Endothelial cell of hepatic sinusoid (primary cell): Measurements from ENCODE around the gene THBS4.

Experiments used
- in situ Hi-C: cut with HindIII; loops from 2 replicates; pipeline ENCODE4 v1.10.0; 2017; ENCODE audit warnings: low sequenced_read_pairs

The THBS4 gene

DNA sequence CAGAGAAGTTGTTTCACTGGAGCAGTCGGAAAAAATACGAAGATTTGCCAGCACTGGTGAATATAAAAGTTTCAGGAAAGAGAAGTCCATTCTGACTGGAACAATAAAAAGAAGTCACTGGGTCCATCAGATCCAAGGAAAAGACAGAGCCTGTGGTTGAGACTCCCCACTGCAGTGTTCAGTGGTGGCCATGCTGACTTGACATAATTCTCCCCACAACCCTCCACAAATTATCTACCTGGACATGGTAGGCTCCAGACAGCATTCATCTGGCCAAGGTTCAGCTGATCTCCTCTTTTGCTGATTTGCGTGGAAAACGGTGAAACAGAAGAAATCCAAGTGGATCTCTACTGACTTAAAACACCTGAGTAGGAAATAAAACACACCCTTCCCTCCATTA is 8.0 kb downstream of the THBS4 start:
- in situ Hi-C loops: no loop called here

DNA sequence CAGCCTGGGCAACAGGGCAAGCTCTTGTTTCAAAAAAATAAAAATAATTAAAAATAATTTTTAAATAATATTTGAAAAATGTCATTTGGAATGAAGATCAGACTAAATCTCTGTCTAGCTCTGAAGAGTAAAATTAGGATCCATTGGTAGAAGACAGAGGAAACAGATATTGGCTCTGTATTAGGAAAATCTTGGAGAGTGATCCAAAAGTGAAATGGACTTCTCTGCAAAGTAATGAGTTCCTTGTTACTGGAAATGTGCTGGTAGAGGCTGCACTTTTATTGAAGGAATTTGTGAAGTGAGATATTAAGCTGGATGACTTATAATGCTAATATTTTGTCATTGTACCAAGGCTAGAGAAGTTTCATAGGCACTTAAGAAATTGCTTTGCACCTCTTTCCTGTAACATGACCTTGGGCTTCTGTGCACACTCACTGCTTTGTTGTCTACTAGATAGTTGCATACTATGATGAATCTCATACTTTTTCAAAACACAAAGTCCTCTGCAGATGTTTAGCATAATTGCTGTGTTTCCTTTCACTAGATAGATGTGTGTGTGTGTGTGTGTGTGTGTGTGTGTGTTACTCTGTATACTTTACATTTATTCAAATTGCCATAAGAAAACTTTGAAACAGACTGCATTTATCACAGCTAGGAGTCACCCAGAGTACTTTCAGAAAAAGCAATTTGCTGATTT is 13.1 kb downstream of the THBS4 start:
- in situ Hi-C loops: no loop called here

GRCh38 chr5:80052464-80052863 is 17.3 kb downstream of the THBS4 start:
- in situ Hi-C loops: no loop called here

GRCh38 chr5:80054682-80055081 is 19.5 kb downstream of the THBS4 start:
- in situ Hi-C loops: no loop called here

- in situ Hi-C loops: no loop called here
These were observed 20.5 kb downstream of the THBS4 start for GRCh38 chr5:80055491-80056170.

DNA sequence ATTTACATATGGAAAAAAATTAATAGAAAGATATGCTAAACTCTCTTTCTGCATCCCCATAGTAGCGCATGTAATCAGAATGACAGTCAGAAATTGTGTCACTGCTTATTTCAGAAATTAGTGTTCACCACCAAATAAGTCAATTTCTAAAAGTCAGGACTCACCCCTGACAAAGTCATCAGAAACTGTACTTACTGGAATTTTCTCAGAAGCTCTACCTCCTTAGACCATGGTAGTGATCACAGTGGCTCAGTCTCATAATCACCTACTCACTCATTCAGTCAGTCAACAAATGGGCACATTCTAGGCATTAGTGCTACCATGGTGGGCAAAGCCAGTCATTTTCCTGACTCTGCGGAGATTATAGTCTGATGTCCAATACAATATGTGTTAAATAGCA is 22.0 kb downstream of the THBS4 start:
- in situ Hi-C loops: no loop called here

DNA sequence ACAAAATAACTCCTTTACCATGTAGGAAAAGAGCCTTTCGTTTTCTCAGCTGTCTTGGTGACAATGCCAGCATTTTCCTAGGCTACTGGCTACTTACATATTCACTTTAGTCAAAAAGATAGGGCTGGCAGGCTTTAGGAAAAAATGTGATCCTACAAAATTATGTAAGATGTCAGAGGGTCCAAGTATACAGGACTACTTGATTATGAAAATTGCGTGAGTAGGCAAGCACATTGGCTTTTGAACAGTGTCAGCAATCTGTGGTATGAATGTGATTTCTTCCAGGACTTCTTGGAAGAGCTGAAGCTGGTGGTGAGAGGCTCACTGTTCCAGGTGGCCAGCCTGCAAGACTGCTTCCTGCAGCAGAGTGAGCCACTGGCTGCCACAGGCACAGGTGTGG is 22.8 kb downstream of the THBS4 start:
- in situ Hi-C loops: no loop called here

- in situ Hi-C loops: no loop called here
These were observed 24.3 kb downstream of the THBS4 start for GRCh38 chr5:80059354-80059980.

DNA sequence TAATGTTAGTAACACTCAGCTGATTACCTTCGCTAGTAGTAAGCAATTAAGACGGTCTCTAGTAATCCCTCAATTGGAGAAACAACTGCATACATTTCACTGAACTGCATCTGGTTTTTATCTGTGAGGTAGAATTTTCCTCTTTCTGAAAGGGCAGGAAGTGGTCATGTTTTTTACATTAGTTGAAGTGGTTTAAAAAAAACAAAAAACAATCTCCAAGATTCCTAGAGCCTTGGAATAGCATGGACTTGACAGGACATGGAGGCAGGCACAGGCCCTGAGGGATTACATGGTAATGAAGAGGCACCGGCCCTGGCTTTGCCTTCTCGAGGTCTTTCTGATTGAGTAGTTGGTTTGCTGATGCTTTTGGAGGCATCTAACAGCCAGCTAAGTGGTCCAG is 25.8 kb downstream of the THBS4 start:
- in situ Hi-C loops: no loop called here

DNA sequence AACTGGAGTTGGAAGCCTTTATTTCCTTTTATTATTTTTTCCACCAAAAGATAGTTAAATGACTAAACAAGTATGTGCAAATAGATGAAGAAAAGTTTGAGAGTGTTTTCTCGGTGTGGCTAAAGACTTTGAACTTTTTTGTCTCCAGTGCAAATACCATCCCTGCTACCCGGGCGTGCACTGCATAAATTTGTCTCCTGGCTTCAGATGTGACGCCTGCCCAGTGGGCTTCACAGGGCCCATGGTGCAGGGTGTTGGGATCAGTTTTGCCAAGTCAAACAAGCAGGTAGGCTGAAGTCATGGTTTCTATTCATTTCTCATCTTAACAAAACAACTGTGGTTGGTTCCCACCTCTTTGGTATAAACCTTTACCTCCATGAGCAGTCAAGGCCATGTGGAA is 26.4 kb downstream of the THBS4 start:
- in situ Hi-C loops: no loop called here

GRCh38 chr5:80064124-80064523 is 29.0 kb downstream of the THBS4 start:
- in situ Hi-C loops: no loop called here

DNA sequence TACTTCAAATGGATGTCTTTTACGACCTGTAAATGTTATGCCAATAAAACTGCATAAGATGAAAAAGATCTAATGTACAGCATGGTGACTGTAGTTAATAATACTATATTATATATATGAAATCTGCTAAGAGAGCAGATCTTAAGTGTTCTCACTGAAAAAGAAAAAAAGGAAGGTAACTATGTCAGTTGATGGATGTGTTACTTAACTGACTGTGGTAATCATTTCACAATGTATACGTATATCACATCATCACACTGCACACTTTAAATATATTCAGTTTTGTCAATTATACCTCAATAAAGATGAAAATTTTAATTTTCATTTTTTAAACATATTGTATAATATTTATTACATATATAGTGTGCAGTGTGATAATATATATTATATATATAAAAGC is 31.9 kb downstream of the THBS4 start:
- in situ Hi-C loops: no loop called here

- in situ Hi-C loops: no loop called here
These were observed 32.5 kb downstream of the THBS4 start for GRCh38 chr5:80067531-80068245.

- in situ Hi-C loops: no loop called here
These were observed 33.1 kb downstream of the THBS4 start for GRCh38 chr5:80068246-80068636.

GRCh38 chr5:80068775-80069174 is 33.6 kb downstream of the THBS4 start:
- in situ Hi-C loops: no loop called here

DNA sequence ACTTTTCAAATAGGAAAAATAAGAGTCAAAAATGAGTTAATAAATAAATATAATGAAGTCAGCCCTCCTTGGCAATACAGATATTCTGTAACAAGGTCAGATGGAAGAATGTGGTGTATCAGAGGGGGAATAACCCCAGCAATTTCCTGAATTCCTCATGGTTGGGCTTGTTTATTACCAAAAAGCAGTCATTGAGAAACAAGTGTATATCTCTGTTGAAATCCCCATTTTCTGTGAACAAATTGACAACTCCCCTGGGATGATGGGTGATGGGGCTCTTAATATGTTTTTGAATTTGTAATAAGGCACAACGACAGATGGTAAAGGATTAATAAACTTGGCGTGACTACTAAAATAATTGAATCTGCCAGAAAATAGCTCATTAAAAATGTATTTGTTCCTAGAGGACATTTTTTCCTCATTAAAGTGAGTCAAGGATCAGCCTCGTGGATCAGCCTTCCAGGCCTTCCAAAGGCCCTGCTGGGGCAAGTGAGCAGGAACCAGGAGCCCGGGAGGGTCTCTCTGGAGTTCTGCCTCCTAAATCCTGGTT is 34.2 kb downstream of the THBS4 start:
- in situ Hi-C loops: no loop called here

DNA sequence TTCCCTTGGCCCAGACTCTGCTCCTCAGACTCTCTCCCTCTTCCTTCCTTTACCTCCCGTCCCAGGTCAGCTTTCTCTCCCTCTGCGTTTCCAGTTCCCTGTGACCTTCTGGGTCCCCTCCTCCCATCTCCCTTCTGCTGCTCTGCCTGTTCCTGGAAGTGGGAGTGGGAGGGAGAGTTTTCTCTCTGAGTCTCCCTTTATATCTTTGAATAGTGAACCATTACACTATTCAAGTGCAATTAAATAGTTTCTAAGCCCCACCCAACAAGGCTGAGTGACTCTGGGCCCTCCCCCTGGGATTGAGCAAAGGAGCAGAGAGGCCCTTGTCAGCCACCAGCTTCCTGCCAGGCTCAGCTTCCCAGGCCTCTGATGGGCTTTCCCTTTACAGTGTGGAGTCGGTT is 34.8 kb downstream of the THBS4 start:
- in situ Hi-C loops: no loop called here

DNA sequence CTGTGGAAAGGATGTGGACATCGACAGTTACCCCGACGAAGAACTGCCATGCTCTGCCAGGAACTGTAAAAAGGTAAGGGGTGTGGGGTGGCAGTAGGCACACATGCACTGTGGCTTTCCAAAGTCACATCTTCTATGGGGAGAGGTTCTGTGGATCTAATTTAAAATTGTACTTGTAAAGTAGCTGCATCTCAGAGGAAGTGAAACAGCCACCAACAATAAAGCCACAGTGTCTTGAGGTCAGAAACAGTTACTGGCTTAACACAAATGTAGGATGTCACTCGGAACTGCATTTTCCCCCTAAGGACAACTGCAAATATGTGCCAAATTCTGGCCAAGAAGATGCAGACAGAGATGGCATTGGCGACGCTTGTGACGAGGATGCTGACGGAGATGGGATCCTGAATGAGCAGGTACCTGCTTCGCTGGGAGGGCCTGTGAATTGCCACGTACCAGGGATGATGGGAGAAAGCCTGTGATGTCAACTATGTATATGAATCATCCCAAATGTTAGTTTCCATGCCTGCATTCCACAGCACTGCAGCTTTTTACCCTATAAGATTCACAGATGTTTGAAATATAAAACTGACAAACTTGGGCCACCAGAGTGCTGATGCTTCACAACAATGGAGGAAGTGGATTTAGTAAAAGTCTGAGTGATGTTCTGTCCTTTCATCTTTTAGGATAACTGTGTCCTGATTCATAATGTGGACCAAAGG is 35.3 kb downstream of the THBS4 start:
- in situ Hi-C loops: no loop called here

DNA sequence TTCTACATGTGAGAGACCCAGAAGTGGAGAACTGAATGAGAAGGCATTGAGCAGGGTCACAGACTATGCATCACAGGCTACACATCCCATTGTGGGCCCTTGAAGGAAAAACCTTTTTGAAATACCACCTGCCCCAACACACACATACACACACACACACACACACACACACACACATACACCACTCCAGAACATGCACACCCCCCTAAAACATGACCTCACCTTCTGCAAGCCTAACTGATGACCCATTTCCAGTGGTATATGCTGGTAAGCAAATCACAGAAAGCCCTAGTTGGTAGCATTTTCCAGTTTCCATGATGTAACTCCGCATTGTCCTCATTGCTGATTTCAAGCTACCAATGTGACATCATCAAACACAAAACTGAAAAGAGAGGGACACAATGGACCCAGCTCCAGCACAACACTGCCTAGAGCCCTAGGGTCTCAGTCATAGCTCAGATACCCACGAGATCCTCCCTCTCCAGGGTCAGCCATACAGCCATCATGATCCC is 36.4 kb downstream of the THBS4 start:
- in situ Hi-C loops: no loop called here
